BE2C (cell line): ENCODE data around the gene ADAMTSL3. TPM values are rescaled to one million over a fixed set of nuclear protein-coding genes. Genes with fewer than 3 reads are reported as not detected.

Experiments used
- DNase-seq: peaks from one replicate; pipeline ENCODE4 v3.0.0-alpha.2; 2020
- H3K27me3 ChIP-seq: fragments of 250-450 bp; sonication (Bioruptor Pico); 2 replicates; pipeline ENCODE4 v1.5.1; 2020; ENCODE audit warnings: mild to moderate bottlenecking
- H3K36me3 ChIP-seq: fragments of 250-450 bp; sonication (Bioruptor Pico); 2 replicates; pipeline ENCODE4 v1.5.1; 2020; ENCODE audit warnings: mild to moderate bottlenecking
- H3K4me1 ChIP-seq: fragments of 250-450 bp; sonication (Bioruptor Pico); 2 replicates; pipeline ENCODE4 v1.5.1; 2020
- H3K4me3 ChIP-seq: 2 replicates; pipeline ENCODE4 v1.5.1; 2011; ENCODE audit warnings: low read depth, low read length
- H3K9me3 ChIP-seq: fragments of 250-450 bp; sonication (Bioruptor Pico); 2 replicates; pipeline ENCODE4 v1.5.1; 2020
- CTCF ChIP-seq: IDR thresholded peaks from 2 replicates; pipeline ENCODE4 v1.5.1; 2012; ENCODE audit warnings: mild to moderate bottlenecking, low read depth, low read length
- polyA plus RNA-seq: library from polyadenylated mRNA; unstranded; fragments of >200 nt; gene quantifications from one replicate; pipeline ENCODE4 v1.2.1, GENCODE V29; 2012; ENCODE audit warnings: low read depth, missing spikeins; ENCODE audit not compliant: insufficient read length, insufficient read depth

ADAMTSL3 gene
- polyA plus RNA-seq = 0.26 TPM

- peak; percentile 77 for DNase-seq
- Histone ChIP-seq H3K4me3 (no peak within 1 kb of the TSS), H3K4me1 (peaks cover 3% of the 10 kb centered on the region), H3K27me3 (peaks cover 38% of the 10 kb centered on the region), H3K36me3 (no peaks in the 10 kb centered on the region), H3K9me3 (0 out of 2 replicates have a peak, but pooled peaks cover 2% of the 10 kb centered on the region)
- TF ChIP-seq CTCF = no peak
Observed at GRCh38 chr15:83653639-83654378, at the start of gene ADAMTSL3. Gene ADAMTSL3 (plus strand): TSS chr15:83654123. CDS start chr15:83655762, 1,639 bp downstream.

GRCh38 chr15:83604549-83604948, 49.4 kb upstream of the ADAMTSL3 start:
- H3K4me3 ChIP-seq = no peak overlapping the region
- no peaks in the 10 kb centered on the region for H3K9me3 ChIP-seq
- no peak for TF ChIP-seq CTCF
- DNase-seq = no peak
- no peaks in the 10 kb centered on the region for H3K36me3 ChIP-seq
- H3K27me3 ChIP-seq = no peaks in the 10 kb centered on the region; the same call in 1 of the 2 replicates
- no peaks in the 10 kb centered on the region for H3K4me1 ChIP-seq

- H3K4me3 ChIP-seq = no peak overlapping the region
- TF ChIP-seq CTCF = no peak
- no peaks in the 10 kb centered on the region; the same call in 1 of the 2 replicates for H3K27me3 ChIP-seq
- no peaks in the 10 kb centered on the region for H3K9me3 ChIP-seq
- no peak for DNase-seq
- no peaks in the 10 kb centered on the region for H3K4me1 ChIP-seq
- H3K36me3 ChIP-seq = no peaks in the 10 kb centered on the region
Observed at GRCh38 chr15:83605111-83605945, 48.6 kb upstream of the ADAMTSL3 start.

- no peaks in the 10 kb centered on the region; the same call in 1 of the 2 replicates for H3K27me3 ChIP-seq
- H3K4me3 ChIP-seq = no peak overlapping the region
- TF ChIP-seq CTCF = no peak
- no peaks in the 10 kb centered on the region for H3K36me3 ChIP-seq
- DNase-seq = no peak
- H3K9me3 ChIP-seq = no peaks in the 10 kb centered on the region
- no peaks in the 10 kb centered on the region for H3K4me1 ChIP-seq
Observed at GRCh38 chr15:83610132-83610531, 43.8 kb upstream of the ADAMTSL3 start.

GRCh38 chr15:83610901-83611685, 42.8 kb upstream of the ADAMTSL3 start:
- no peak for DNase-seq
- Histone ChIP-seq H3K9me3 (no peaks in the 10 kb centered on the region), H3K4me1 (no peaks in the 10 kb centered on the region), H3K4me3 (no peak overlapping the region), H3K36me3 (no peaks in the 10 kb centered on the region), H3K27me3 (no peaks in the 10 kb centered on the region)
- no peak for TF ChIP-seq CTCF
